Suppressor macrophage treated with lipopolysaccharide for 1 hour (primary cell): ENCODE results near the gene GTF3C4.

ENCODE experiments used
- DNase-seq, 3 donors: peaks; one replicate each; pipeline ENCODE4 v3.0.0-alpha.2; 2020 to 2022

GTF3C4 gene

DNA sequence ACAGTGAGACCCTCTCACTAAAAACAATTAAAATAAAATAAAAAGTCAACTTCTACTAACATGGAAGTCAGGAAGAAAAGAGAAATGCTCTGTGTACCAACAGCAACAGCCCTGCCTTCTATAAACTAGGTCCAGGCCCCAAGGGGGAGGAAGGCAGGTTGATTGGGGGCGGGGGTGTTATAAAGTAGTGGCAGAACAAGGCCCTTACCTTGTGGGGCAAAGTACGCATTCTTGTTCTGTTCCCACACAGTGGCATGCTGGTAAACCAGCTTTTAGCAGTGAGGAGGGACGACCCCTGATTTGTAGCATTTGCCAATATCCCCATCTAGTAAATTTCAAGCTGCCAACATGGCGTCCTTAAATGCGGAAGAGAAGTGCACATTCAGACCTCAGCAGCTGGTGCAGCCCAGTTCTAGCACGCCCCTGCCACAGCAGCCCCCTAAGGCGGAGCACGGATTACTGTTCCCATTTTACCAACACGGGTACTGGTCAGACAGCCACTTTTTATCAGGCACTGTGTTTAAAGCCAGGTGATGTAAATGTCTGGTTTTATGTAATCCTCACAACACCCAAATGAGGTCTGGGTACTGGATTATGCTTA lies 69.5 kb downstream of the GTF3C4 start:
- no peak for DNase-seq

- DNase-seq, result no peak
Measured at GRCh38 chr9:132740526-132741309, 70.5 kb downstream of the GTF3C4 start.

DNA sequence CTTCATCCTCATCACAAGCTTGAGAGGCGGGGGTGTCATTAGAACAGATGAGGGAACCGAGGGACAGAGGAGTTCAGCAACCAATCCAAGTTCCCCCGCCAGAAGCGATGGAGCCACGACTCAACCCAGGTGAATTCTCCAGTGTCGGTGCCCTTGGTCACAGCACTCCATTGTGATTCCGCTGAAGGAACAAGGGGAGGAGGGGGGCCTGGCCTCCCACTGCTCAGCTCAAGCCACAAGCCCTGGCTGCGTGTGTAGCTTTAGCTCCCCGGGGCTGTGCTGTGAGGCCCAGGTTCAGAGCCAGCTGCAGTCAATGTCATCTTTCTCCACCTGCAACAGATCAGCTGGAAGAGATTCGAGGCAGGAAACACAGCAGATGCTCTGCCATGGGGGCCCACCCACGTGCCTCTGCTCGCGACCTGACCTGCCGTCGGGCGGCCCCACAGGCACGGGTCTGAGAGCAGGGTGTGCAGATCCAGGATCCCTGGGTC lies 72.6 kb downstream of the GTF3C4 start:
- no peak for DNase-seq

DNA sequence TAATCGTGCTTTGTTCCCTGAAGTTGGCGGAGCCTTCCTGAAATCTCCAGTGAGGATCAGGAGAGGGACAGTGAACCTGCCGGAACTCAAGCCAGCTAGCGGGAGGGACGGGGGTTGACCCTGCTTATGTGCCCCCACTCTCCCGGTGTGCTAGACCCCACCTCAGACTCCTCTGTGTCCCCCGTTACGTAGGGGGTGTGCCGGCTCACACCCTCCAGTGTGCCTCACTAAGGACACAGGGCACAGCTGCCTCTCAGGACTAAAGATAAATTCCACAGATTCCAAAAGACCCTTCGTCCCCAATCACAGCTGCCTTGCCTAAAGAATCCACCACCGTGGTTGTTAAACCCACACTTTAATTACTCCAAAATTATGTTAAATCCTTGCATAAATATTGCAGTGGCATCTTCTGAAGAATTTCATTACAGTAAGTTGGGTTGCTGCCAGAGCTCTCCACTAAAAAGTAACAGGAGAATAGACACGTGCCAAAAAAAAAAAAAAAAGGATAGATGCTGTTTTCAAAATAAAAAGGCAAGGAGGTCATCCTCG lies 73.7 kb downstream of the GTF3C4 start:
- no peak for DNase-seq
